AG04450 (cell line): ENCODE measurements around the gene CHIC1. TPM values are rescaled to one million over a fixed set of nuclear protein-coding genes. Genes with fewer than 3 reads are reported as not detected.
"Not testable (repeated sequence)": the region's sequence is repeated elsewhere in the genome, so short reads cannot be mapped to it uniquely, and the experiment has no call there.

Experiments
- CTCF ChIA-PET: fragments of 300-600, 350-600 bp; formaldehyde crosslinking; extraction: SDS; loops from one replicate; lab custom pipeline; 2022; ENCODE audit warnings: antibody characterized with exemption, inconsistent platforms; lab: Charles Lee
- POLR2A ChIA-PET: fragments of 350-600 bp; formaldehyde crosslinking; extraction: SDS; loops from one replicate; lab custom pipeline; 2021; ENCODE audit warnings: antibody characterized with exemption, inconsistent platforms; lab: Yijun Ruan, JAX
- DNase-seq: peaks from one replicate; pipeline ENCODE4 v3.0.0-alpha.2; 2011; ENCODE audit warnings: low read depth, low spot score
- H3K27ac ChIP-seq: one replicate; pipeline ENCODE4 v1.5.1; 2012; ENCODE audit warnings: low read depth, low read length, control low read depth
- H3K27me3 ChIP-seq: one replicate; pipeline ENCODE4 v1.6.0; 2012; ENCODE audit warnings: low read length; ENCODE audit not compliant: control insufficient read depth, insufficient read depth
- H3K4me3 ChIP-seq: 2 replicates; pipeline ENCODE4 v1.5.1; 2011; ENCODE audit warnings: mild to moderate bottlenecking, low read depth, low read length, control low read depth
- H3K9me3 ChIP-seq: 2 replicates; pipeline ENCODE4 v1.5.1; 2012; ENCODE audit warnings: low read length; ENCODE audit not compliant: control insufficient read depth, insufficient read depth
- CTCF ChIP-seq: IDR thresholded peaks from 2 replicates; pipeline ENCODE4 v1.5.1; 2011; ENCODE audit warnings: low read depth, low read length, control low read depth, inconsistent platforms
- polyA minus RNA-seq: library from RNA; depleted of rRNA, polyadenylated mRNA; stranded (reverse); fragments of >200 nt; gene quantifications from 2 replicates; pipeline ENCODE4 v1.2.3, GENCODE V29; 2011; rRNA and poly(A)+ RNA removed
- polyA plus RNA-seq: library from polyadenylated mRNA; depleted of rRNA; stranded (reverse); fragments of >200 nt; gene quantifications from 2 replicates; pipeline ENCODE4 v1.2.3, GENCODE V29; 2011; rRNA removed

The CHIC1 gene
- polyA plus RNA-seq (7.3 and 10.6 TPM in 2 replicates), polyA minus RNA-seq (9.7 and 11.3 TPM in 2 replicates)

- peak within 1 kb of the TSS; percentile 59 for H3K4me3 ChIP-seq
- POLR2A ChIA-PET, result no interaction called here
- peak within 1 kb of the TSS; percentile 75 for H3K27ac ChIP-seq
- DNase-seq, result peak; percentile 36
- CTCF ChIA-PET, result no interaction called here
- H3K27me3 ChIP-seq, result no peaks in the 10 kb centered on the region
- H3K9me3 ChIP-seq, result no peaks in the 10 kb centered on the region
- TF ChIP-seq CTCF, result no peak
Measured at GRCh38 chrX:73562984-73563737, at the start of gene CHIC1. Gene CHIC1 (plus strand): TSS chrX:73563197. CDS start chrX:73563285, 88 bp downstream.

- H3K27me3 ChIP-seq, CTCF ChIA-PET, H3K27ac ChIP-seq, H3K9me3 ChIP-seq, POLR2A ChIA-PET, H3K4me3 ChIP-seq, DNase-seq: not testable (repeated sequence)
Measured at GRCh38 chrX:73522823-73523222, 40.2 kb upstream of the CHIC1 start.

GRCh38 chrX:73524906-73525305 lies 38.1 kb upstream of the CHIC1 start:
- Histone ChIP-seq H3K9me3 (no peaks in the 10 kb centered on the region), H3K27me3 (no peaks in the 10 kb centered on the region), H3K4me3 (no peak overlapping the region), H3K27ac (no peak overlapping the region)
- ChIA-PET CTCF (no interaction called here), POLR2A (no interaction called here)
- DNase-seq, result no peak
- no peak for TF ChIP-seq CTCF

GRCh38 chrX:73525928-73526690 lies 36.9 kb upstream of the CHIC1 start:
- CTCF ChIA-PET, result no interaction called here
- no peak for DNase-seq
- no peak overlapping the region for H3K4me3 ChIP-seq

GRCh38 chrX:73531655-73532054 lies 31.3 kb upstream of the CHIC1 start:
- POLR2A ChIA-PET, H3K27ac ChIP-seq, DNase-seq, H3K27me3 ChIP-seq, CTCF ChIA-PET, H3K9me3 ChIP-seq, H3K4me3 ChIP-seq: not testable (repeated sequence)

More at GRCh38 chrX:73525928-73526690, 36.9 kb upstream of the CHIC1 start:
- H3K9me3 ChIP-seq, result no peaks in the 10 kb centered on the region
- no peak overlapping the region for H3K27ac ChIP-seq
- TF ChIP-seq CTCF, result no peak
- H3K27me3 ChIP-seq, result no peaks in the 10 kb centered on the region
- POLR2A ChIA-PET, result no interaction called here

GRCh38 chrX:73556159-73556558 lies 6.8 kb upstream of the CHIC1 start:
- Histone ChIP-seq H3K27me3 (no peaks in the 10 kb centered on the region), H3K27ac (no peak overlapping the region), H3K4me3 (no peak overlapping the region), H3K9me3 (no peaks in the 10 kb centered on the region)
- ChIA-PET POLR2A (no interaction called here), CTCF (no interaction called here)
- DNase-seq, result no peak
- no peak for TF ChIP-seq CTCF
